ENCODE results near the gene SHOC2. TPM values are rescaled to one million over a fixed set of nuclear protein-coding genes. Genes with fewer than 3 reads are reported as not detected.

The SHOC2 gene
- total and polyA plus RNA-seq, 2 of the 4 experiments (the other 2 are of a cell fraction), result 13.4 to 47.5 TPM

- WGBS, 2 experiments (ENCODE audit: extremely low coverage in 2 of 2, insufficient read length in 1 of 2), result no CpG with 5 or more reads among the region's 1 CpG
- Histone ChIP-seq H3K9ac (ENCODE audit: low read depth, low read length) (no peak overlapping the region), H2BK20ac (ENCODE audit: low read depth, low read length) (no peak overlapping the region), H3K4me1 (ENCODE audit: control insufficient read depth, insufficient read depth, low read length) (no peaks in the 10 kb centered on the region), H4K91ac (ENCODE audit: insufficient read depth, low read depth, low read length) (no peak overlapping the region), H2AFZ (replicated peaks; ENCODE audit: low read length, poor library complexity) (no peak overlapping the region), H3K79me1 (ENCODE audit: low read depth in 1 of 2, low read length in 2 of 2) (peaks cover 25 to 36% of the 10 kb centered on the region in 2 experiments), H2AK9ac (replicated peaks; ENCODE audit: low read depth, low read length, poor library complexity) (no peak overlapping the region), H3K4me3 (ENCODE audit: insufficient read depth, low read depth, low read length) (no peak overlapping the region), H2BK120ac (ENCODE audit: low read depth, low read length) (no peak overlapping the region), H3K56ac (ENCODE audit: extremely low read depth, insufficient read depth, low read length) (no peak overlapping the region), H3K9me3 (ENCODE audit: control insufficient read depth, insufficient read depth, low read length) (no peaks in the 10 kb centered on the region), H3K27ac (ENCODE audit: insufficient read depth, low read length) (no peak overlapping the region), H3K9me1 (ENCODE audit: insufficient read depth, low read length) (no peaks in the 10 kb centered on the region), H4K8ac (ENCODE audit: low read depth in 2 of 2, low read length in 2 of 2) (no peak overlapping the region), H2AK5ac (ENCODE audit: low read depth, low read length) (no peak overlapping the region), H2BK15ac (ENCODE audit: low read depth, low read length) (no peak overlapping the region), H3K23ac (ENCODE audit: low read depth, low read length) (no peak overlapping the region), H3K27me3 (ENCODE audit: control insufficient read depth, insufficient read depth, low read length) (no peaks in the 10 kb centered on the region), H3K4ac (ENCODE audit: low read depth, low read length) (no peak overlapping the region), H3K36me3 (ENCODE audit: control insufficient read depth, insufficient read depth, low read length) (no peaks in the 10 kb centered on the region), H3K14ac (replicated peaks; ENCODE audit: low read depth, low read length) (no peak overlapping the region), H3K18ac (ENCODE audit: low read depth, low read length) (no peak overlapping the region), H2BK5ac (ENCODE audit: low read depth, low read length, poor library complexity, severe bottlenecking) (no peak overlapping the region), H4K5ac (ENCODE audit: low read depth, low read length) (no peak overlapping the region), H3K4me2 (ENCODE audit: low read depth, low read length) (no peak overlapping the region), H4K20me1 (ENCODE audit: insufficient read depth, low read length) (peaks cover 21% of the 10 kb centered on the region; the same call in 1 of the 2 replicates)
- intact Hi-C loops (cut with micrococcal nuclease) (no loop called here), dilution Hi-C loops (cut with HindIII; ENCODE audit: low sequenced_read_pairs, unreplicated experiment) (no loop called here), in situ Hi-C loops (cut with MboI; ENCODE audit: low sequenced_read_pairs) (no loop called here)
- TF ChIP-seq CTCF (conservative IDR thresholded peaks at IDR 0.05; ENCODE audit: low read depth, low read length), result no peak
- TF ChIP-seq MAZ (IDR thresholded peaks at IDR 0.05; ENCODE audit: borderline replicate concordance, low read depth, low read length), result no peak
- TF ChIP-seq POLR2A (IDR thresholded peaks at IDR 0.05; ENCODE audit: low read depth, low read length), result no peak
- TF ChIP-seq RAD21 (IDR thresholded peaks at IDR 0.05; ENCODE audit: low read length), result no peak
- TF ChIP-seq USF2 (IDR thresholded peaks at IDR 0.05; ENCODE audit: low read depth, low read length), result no peak
- no peak for TF ChIP-seq RCOR1 (IDR thresholded peaks at IDR 0.05; ENCODE audit: insufficient replicate concordance, low read length)
- no peak for TF ChIP-seq NFE2L2 (IDR thresholded peaks at IDR 0.05; ENCODE audit: low read depth, low read length)
- no peak for TF ChIP-seq MAFK (IDR thresholded peaks at IDR 0.05; ENCODE audit: low read depth, low read length)
- TF ChIP-seq CEBPB (IDR thresholded peaks at IDR 0.05; ENCODE audit: low read depth, low read length), result no peak
- TF ChIP-seq SMC3 (IDR thresholded peaks at IDR 0.05; ENCODE audit: low read depth, low read length), result no peak
- no peak for TF ChIP-seq CHD1 (IDR thresholded peaks at IDR 0.05; ENCODE audit: low read depth, low read length)
- no peak for TF ChIP-seq BHLHE40 (IDR thresholded peaks at IDR 0.05; ENCODE audit: low read depth, low read length)
- TF ChIP-seq RFX5 (IDR thresholded peaks at IDR 0.05; ENCODE audit: low read depth, low read length), result no peak
- no peak for TF ChIP-seq FOS (IDR thresholded peaks at IDR 0.05; ENCODE audit: low read depth, low read length)
- TF ChIP-seq MXI1 (IDR thresholded peaks at IDR 0.05; ENCODE audit: borderline replicate concordance, low read depth, low read length), result no peak
- no peak for TF ChIP-seq ELK1 (IDR thresholded peaks at IDR 0.05; ENCODE audit: borderline replicate concordance, low read depth, low read length)
- CTCF ChIA-PET, result interaction anchor here (1.2 kb wide), 1 partner anchor 220 kb away, joined by 3 read pairs; no protein-coding TSS in a partner anchor
- POLR2A ChIA-PET (ENCODE audit: unreplicated experiment), result no interaction called here
- DNase-seq, result peak; percentile 4
- ATAC-seq (ENCODE audit: low read depth), result no peak
- BruUV-seq (replicated peaks), result no TSS peak
Observed at GRCh38 chr10:110966146-110966545, 46.7 kb downstream of the SHOC2 start.

All from IMR-90 (cell line).